HG03095 (cell line): ENCODE results near the gene GRAPL.
"Not testable (repeated sequence)": the region's sequence is repeated elsewhere in the genome, so short reads cannot be mapped to it uniquely, and the experiment has no call there.

Experiments
- ATAC-seq: cut with Tn5 transposase; IDR thresholded peaks from one replicate; pipeline ENCODE4 v1.9.1; 2021; ENCODE audit warnings: moderate library complexity; ENCODE audit not compliant: unreplicated experiment

GRAPL gene

GRCh38 chr17:19187883-19188869 lies 60.8 kb downstream of the GRAPL start:
- not testable (repeated sequence) for ATAC-seq

- ATAC-seq = peak; percentile 68
Measured at GRCh38 chr17:19188870-19189708, 61.7 kb downstream of the GRAPL start.

GRCh38 chr17:19189781-19190405 lies 62.5 kb downstream of the GRAPL start:
- not testable (repeated sequence) for ATAC-seq

GRCh38 chr17:19196382-19197204 lies 69.2 kb downstream of the GRAPL start:
- peak; percentile 75 for ATAC-seq

GRCh38 chr17:19202448-19202847 lies 75.1 kb downstream of the GRAPL start:
- not testable (repeated sequence) for ATAC-seq

- not testable (repeated sequence) for ATAC-seq
Measured at GRCh38 chr17:19203429-19203828, 76.0 kb downstream of the GRAPL start.
